ENCODE measurements around the gene CARNS1. TPM values are rescaled to one million over a fixed set of nuclear protein-coding genes. Genes with fewer than 3 reads are reported as not detected.

Gene CARNS1
- total and polyA plus RNA-seq, 4 donors: 8.6 to 38.6 (median 25.7) TPM

GRCh38 chr11:67435031-67435726 lies 19.7 kb downstream of the CARNS1 start:
- no peak overlapping the region for H3K4me3 ChIP-seq (ENCODE audit: low read depth, low read length)
- peaks cover 12% of the 10 kb centered on the region for H3K4me1 ChIP-seq (ENCODE audit: control insufficient read depth, insufficient read depth, low read length)
- no peaks in the 10 kb centered on the region for H3K27me3 ChIP-seq (ENCODE audit: control insufficient read depth, insufficient read depth, low read length)
- peaks cover 99% of the 10 kb centered on the region for H3K36me3 ChIP-seq (ENCODE audit: control insufficient read depth, insufficient read depth, low read length)
- DNase-seq (ENCODE audit: low read depth in 4 of 6, low spot score in 6 of 6): no peak
- no peaks in the 10 kb centered on the region for H3K9me3 ChIP-seq (ENCODE audit: control insufficient read depth, insufficient read depth, low read length)
- no peak overlapping the region for H3K27ac ChIP-seq (ENCODE audit: low read depth, low read length)
- WGBS (ENCODE audit: insufficient coverage): 82% methylated on average over 15 of the region's 26 CpGs

GRCh38 chr11:67435727-67436458 lies 20.4 kb downstream of the CARNS1 start:
- Histone ChIP-seq H3K27ac (ENCODE audit: low read depth, low read length) (no peak overlapping the region), H3K36me3 (ENCODE audit: control insufficient read depth, insufficient read depth, low read length) (peaks cover 99% of the 10 kb centered on the region), H3K27me3 (ENCODE audit: control insufficient read depth, insufficient read depth, low read length) (no peaks in the 10 kb centered on the region), H3K4me1 (ENCODE audit: control insufficient read depth, insufficient read depth, low read length) (peaks cover 19% of the 10 kb centered on the region), H3K9me3 (ENCODE audit: control insufficient read depth, insufficient read depth, low read length) (no peaks in the 10 kb centered on the region), H3K4me3 (ENCODE audit: low read depth, low read length) (no peak overlapping the region)
- DNase-seq (ENCODE audit: low read depth in 4 of 6, low spot score in 6 of 6): no peak
- WGBS (ENCODE audit: insufficient coverage): 89% methylated on average over 38 of the region's 38 CpGs

GRCh38 chr11:67436459-67437081 lies 21.1 kb downstream of the CARNS1 start:
- Histone ChIP-seq H3K4me3 (ENCODE audit: low read depth, low read length) (no peak overlapping the region), H3K9me3 (ENCODE audit: control insufficient read depth, insufficient read depth, low read length) (no peaks in the 10 kb centered on the region), H3K36me3 (ENCODE audit: control insufficient read depth, insufficient read depth, low read length) (peaks cover 99% of the 10 kb centered on the region), H3K4me1 (ENCODE audit: control insufficient read depth, insufficient read depth, low read length) (peaks cover 24% of the 10 kb centered on the region), H3K27ac (ENCODE audit: low read depth, low read length) (no peak overlapping the region), H3K27me3 (ENCODE audit: control insufficient read depth, insufficient read depth, low read length) (no peaks in the 10 kb centered on the region)
- DNase-seq (ENCODE audit: low read depth in 4 of 6, low spot score in 6 of 6): no peak
- 57% methylated on average over 5 of the region's 6 CpGs for WGBS (ENCODE audit: insufficient coverage)

GRCh38 chr11:67437082-67437808 lies 21.8 kb downstream of the CARNS1 start, which contains the start of gene PTPRCAP:
PTPRCAP (minus strand) TSS chr11:67437682; CDS start chr11:67437619, 63 bp downstream.
- no peak within 1 kb of the TSS for H3K4me3 ChIP-seq (ENCODE audit: low read depth, low read length)
- H3K27me3 ChIP-seq (ENCODE audit: control insufficient read depth, insufficient read depth, low read length): no peaks in the 10 kb centered on the region
- no peaks in the 10 kb centered on the region for H3K9me3 ChIP-seq (ENCODE audit: control insufficient read depth, insufficient read depth, low read length)
- whole genome bisulfite sequencing (ENCODE audit: insufficient coverage): 82% methylated on average over 13 of the region's 26 CpGs
- H3K36me3 ChIP-seq (ENCODE audit: control insufficient read depth, insufficient read depth, low read length): peaks cover 99% of the 10 kb centered on the region
- no peak within 1 kb of the TSS for H3K27ac ChIP-seq (ENCODE audit: low read depth, low read length)
- no peak for DNase-seq (ENCODE audit: low read depth in 4 of 6, low spot score in 6 of 6)
- H3K4me1 ChIP-seq (ENCODE audit: control insufficient read depth, insufficient read depth, low read length): peaks cover 30% of the 10 kb centered on the region

GRCh38 chr11:67437809-67438157 lies 22.3 kb downstream of the CARNS1 start:
- Histone ChIP-seq H3K4me1 (ENCODE audit: control insufficient read depth, insufficient read depth, low read length) (peaks cover 35% of the 10 kb centered on the region), H3K4me3 (ENCODE audit: low read depth, low read length) (no peak overlapping the region), H3K9me3 (ENCODE audit: control insufficient read depth, insufficient read depth, low read length) (no peaks in the 10 kb centered on the region), H3K36me3 (ENCODE audit: control insufficient read depth, insufficient read depth, low read length) (peaks cover 99% of the 10 kb centered on the region), H3K27me3 (ENCODE audit: control insufficient read depth, insufficient read depth, low read length) (no peaks in the 10 kb centered on the region), H3K27ac (ENCODE audit: low read depth, low read length) (no peak overlapping the region)
- no peak for DNase-seq (ENCODE audit: low read depth in 4 of 6, low spot score in 6 of 6)
- WGBS (ENCODE audit: insufficient coverage): 79% methylated on average over 3 of the region's 3 CpGs

- H3K9me3 ChIP-seq (ENCODE audit: control insufficient read depth, insufficient read depth, low read length): no peaks in the 10 kb centered on the region
- H3K4me1 ChIP-seq (ENCODE audit: control insufficient read depth, insufficient read depth, low read length): peaks cover 38% of the 10 kb centered on the region
- DNase-seq (ENCODE audit: low read depth in 4 of 6, low spot score in 6 of 6): no peak
- no peak overlapping the region for H3K27ac ChIP-seq (ENCODE audit: low read depth, low read length)
- WGBS (ENCODE audit: insufficient coverage): 80% methylated on average over 32 of the region's 41 CpGs
- H3K36me3 ChIP-seq (ENCODE audit: control insufficient read depth, insufficient read depth, low read length): peaks cover 95% of the 10 kb centered on the region
- H3K4me3 ChIP-seq (ENCODE audit: low read depth, low read length): no peak overlapping the region
- no peaks in the 10 kb centered on the region for H3K27me3 ChIP-seq (ENCODE audit: control insufficient read depth, insufficient read depth, low read length)
Measured at GRCh38 chr11:67438158-67438902, 22.9 kb downstream of the CARNS1 start.

- no peaks in the 10 kb centered on the region for H3K27me3 ChIP-seq (ENCODE audit: control insufficient read depth, insufficient read depth, low read length)
- DNase-seq (ENCODE audit: low read depth in 4 of 6, low spot score in 6 of 6): no peak
- H3K27ac ChIP-seq (ENCODE audit: low read depth, low read length): no peak overlapping the region
- peaks cover 47% of the 10 kb centered on the region for H3K4me1 ChIP-seq (ENCODE audit: control insufficient read depth, insufficient read depth, low read length)
- H3K36me3 ChIP-seq (ENCODE audit: control insufficient read depth, insufficient read depth, low read length): peaks cover 83% of the 10 kb centered on the region
- H3K4me3 ChIP-seq (ENCODE audit: low read depth, low read length): no peak overlapping the region
- H3K9me3 ChIP-seq (ENCODE audit: control insufficient read depth, insufficient read depth, low read length): no peaks in the 10 kb centered on the region
- 82% methylated on average over 31 of the region's 31 CpGs for WGBS (ENCODE audit: insufficient coverage)
Measured at GRCh38 chr11:67439321-67440228, 24.1 kb downstream of the CARNS1 start.

- 84% methylated on average over 17 of the region's 17 CpGs for WGBS (ENCODE audit: insufficient coverage)
- DNase-seq (ENCODE audit: low read depth in 4 of 6, low spot score in 6 of 6): no peak
- no peaks in the 10 kb centered on the region for H3K9me3 ChIP-seq (ENCODE audit: control insufficient read depth, insufficient read depth, low read length)
- peaks cover 47% of the 10 kb centered on the region for H3K4me1 ChIP-seq (ENCODE audit: control insufficient read depth, insufficient read depth, low read length)
- H3K36me3 ChIP-seq (ENCODE audit: control insufficient read depth, insufficient read depth, low read length): peaks cover 74% of the 10 kb centered on the region
- no peak overlapping the region for H3K27ac ChIP-seq (ENCODE audit: low read depth, low read length)
- H3K4me3 ChIP-seq (ENCODE audit: low read depth, low read length): no peak overlapping the region
- H3K27me3 ChIP-seq (ENCODE audit: control insufficient read depth, insufficient read depth, low read length): no peaks in the 10 kb centered on the region
Measured at GRCh38 chr11:67440229-67441097, 25.0 kb downstream of the CARNS1 start.
